HEK293T (cell line): ENCODE results near the gene NIT2.

Source experiments
- CTCF ChIA-PET: fragments of 350-600 bp; formaldehyde crosslinking; extraction: SDS; loops from one replicate; lab custom pipeline; 2021; ENCODE audit warnings: antibody characterized with exemption, inconsistent platforms; lab: Yijun Ruan, JAX
- POLR2A ChIA-PET: fragments of 350-600 bp; formaldehyde crosslinking; extraction: SDS; loops from one replicate; lab custom pipeline; 2020; ENCODE audit warnings: antibody characterized with exemption, inconsistent platforms; lab: Yijun Ruan, JAX
- DNase-seq: peaks from one replicate; pipeline ENCODE4 v3.0.0; 2012; ENCODE audit warnings: mixed read lengths; ENCODE audit errors: extremely low spot score
- ARNT ChIP-seq: fragments of 450-650 bp; IDR thresholded peaks from 2 replicates; pipeline ENCODE4 v1.6.1; 2017; ENCODE audit warnings: mild to moderate bottlenecking
- BHLHE40 ChIP-seq: fragments of 450-650 bp; IDR thresholded peaks from 2 replicates; pipeline ENCODE4 v1.6.1; 2016; ENCODE audit warnings: mild to moderate bottlenecking, moderate library complexity, borderline replicate concordance
- CTBP1 ChIP-seq: fragments of 450-650 bp; IDR thresholded peaks from 2 replicates; pipeline ENCODE4 v1.6.1; 2016; ENCODE audit warnings: borderline replicate concordance
- ELF4 ChIP-seq: fragments of 450-650 bp; IDR thresholded peaks from 2 replicates; pipeline ENCODE4 v1.6.1; 2017; ENCODE audit warnings: antibody characterized with exemption
- FOXA1 ChIP-seq: fragments of 450-650 bp; IDR thresholded peaks from 2 replicates; pipeline ENCODE4 v1.6.1; 2016; ENCODE audit warnings: mild to moderate bottlenecking
- FOXK2 ChIP-seq: fragments of 450-650 bp; IDR thresholded peaks from 2 replicates; pipeline ENCODE4 v1.6.1; 2016; ENCODE audit warnings: mild to moderate bottlenecking
- FOXM1 ChIP-seq: fragments of 450-650 bp; IDR thresholded peaks from 2 replicates; pipeline ENCODE4 v1.6.1; 2017; ENCODE audit warnings: mild to moderate bottlenecking, borderline replicate concordance
- HDGF ChIP-seq: fragments of 450-650 bp; IDR thresholded peaks from 2 replicates; pipeline ENCODE4 v1.6.1; 2017; ENCODE audit warnings: antibody characterized with exemption, borderline replicate concordance
- L3MBTL2 ChIP-seq: fragments of 450-650 bp; conservative IDR thresholded peaks from 2 replicates; pipeline ENCODE4 v1.6.1; 2016; ENCODE audit warnings: mild to moderate bottlenecking
- LEF1 ChIP-seq: fragments of 450-650 bp; IDR thresholded peaks from 2 replicates; pipeline ENCODE4 v1.6.1; 2017; ENCODE audit warnings: mild to moderate bottlenecking, borderline replicate concordance
- NFRKB ChIP-seq: fragments of 450-650 bp; IDR thresholded peaks from 2 replicates; pipeline ENCODE4 v1.6.1; 2016; ENCODE audit warnings: mild to moderate bottlenecking, moderate library complexity
- PKNOX1 ChIP-seq: fragments of 450-650 bp; IDR thresholded peaks from 2 replicates; pipeline ENCODE4 v1.6.1; 2016
- SP1 ChIP-seq: fragments of 450-650 bp; IDR thresholded peaks from 2 replicates; pipeline ENCODE4 v1.6.1; 2017
- SUZ12 ChIP-seq: fragments of 450-650 bp; IDR thresholded peaks from 2 replicates; pipeline ENCODE4 v1.6.1; 2016; ENCODE audit warnings: mild to moderate bottlenecking
- TARDBP ChIP-seq: fragments of 450-650 bp; IDR thresholded peaks from 2 replicates; pipeline ENCODE4 v1.6.1; 2016
- ZNF384 ChIP-seq: fragments of 450-650 bp; IDR thresholded peaks from 2 replicates; pipeline ENCODE4 v1.6.1; 2016

Gene NIT2

GRCh38 chr3:100370756-100371155 is 36.2 kb downstream of the NIT2 start:
- no peak for DNase-seq
- ChIA-PET POLR2A (interaction anchor here (1.5 kb wide), 1 partner anchor 31 kb away, joined by 4 read pairs; the partner anchor contains the start of gene LNP1), CTCF (no interaction called here)
- TF ChIP-seq NFRKB (no peak), LEF1 (no peak), ARNT (no peak), L3MBTL2 (no peak), FOXA1 (no peak), FOXM1 (no peak), SP1 (no peak), PKNOX1 (no peak)

GRCh38 chr3:100374521-100374920 is 40.0 kb downstream of the NIT2 start:
- CTCF ChIA-PET, result no interaction called here
- POLR2A ChIA-PET, result no interaction called here
- DNase-seq, result no peak
- TF ChIP-seq FOXK2 (no peak), ELF4 (no peak), BHLHE40 (no peak), TARDBP (no peak), FOXM1 (no peak)

- CTCF ChIA-PET, result no interaction called here
- POLR2A ChIA-PET, result no interaction called here
Observed at GRCh38 chr3:100376301-100376700, 41.7 kb downstream of the NIT2 start.

GRCh38 chr3:100384733-100385525 is 50.4 kb downstream of the NIT2 start:
- POLR2A ChIA-PET, result no interaction called here
- CTCF ChIA-PET, result no interaction called here

More at GRCh38 chr3:100376301-100376700, 41.7 kb downstream of the NIT2 start:
- DNase-seq, result no peak
- TF ChIP-seq FOXA1 (no peak), HDGF (no peak), FOXM1 (no peak), L3MBTL2 (no peak), ELF4 (no peak), SUZ12 (no peak), BHLHE40 (no peak), PKNOX1 (no peak), TARDBP (no peak)

GRCh38 chr3:100386437-100387074 is 52.0 kb downstream of the NIT2 start:
- TF ChIP-seq ARNT (no peak), TARDBP (no peak), LEF1 (no peak), ELF4 (no peak), ZNF384 (no peak), SP1 (no peak), FOXM1 (no peak), FOXA1 (no peak), BHLHE40 (no peak), CTBP1 (no peak), PKNOX1 (no peak), NFRKB (no peak), L3MBTL2 (no peak)
- no peak for DNase-seq
- POLR2A ChIA-PET, result interaction anchor here (0.7 kb wide), 1 partner anchor 15 kb away, joined by 5 read pairs; the partner anchor contains the start of genes LNP1 and TOMM70
- CTCF ChIA-PET, result no interaction called here

More at GRCh38 chr3:100384733-100385525, 50.4 kb downstream of the NIT2 start:
- no peak for TF ChIP-seq ARNT
- no peak for TF ChIP-seq HDGF
- no peak for TF ChIP-seq PKNOX1
- no peak for TF ChIP-seq BHLHE40
- TF ChIP-seq FOXK2, result no peak
- TF ChIP-seq SP1, result no peak
- no peak for TF ChIP-seq SUZ12
- TF ChIP-seq CTBP1, result no peak
- TF ChIP-seq LEF1, result no peak
- TF ChIP-seq L3MBTL2, result no peak
- no peak for TF ChIP-seq FOXM1
- TF ChIP-seq TARDBP, result no peak
- no peak for TF ChIP-seq ZNF384
- TF ChIP-seq ELF4, result no peak
- TF ChIP-seq NFRKB, result no peak
- TF ChIP-seq FOXA1, result no peak
- no peak for DNase-seq
